Measurements from ENCODE around the gene ATP6AP1. TPM values are rescaled to one million over a fixed set of nuclear protein-coding genes. Genes with fewer than 3 reads are reported as not detected.

The ATP6AP1 gene
- total RNA-seq, 1 donor from 2014 or later: 52.6 TPM

- H3K36me3 ChIP-seq: peaks cover 16 to 20% of the 10 kb centered on the region in 2 donors
- no peak overlapping the region for H3K4me3 ChIP-seq
- H3K27me3 ChIP-seq: no peaks in the 10 kb centered on the region
- H3K4me1 ChIP-seq: peaks cover 3 to 8% of the 10 kb centered on the region in 2 donors
- DNase-seq (ENCODE audit: low spot score in 2 of 2): no peak
- no peaks in the 10 kb centered on the region for H3K9me3 ChIP-seq
- intact Hi-C loops (cut with DNase I): no loop called here
- no peak overlapping the region for H3K27ac ChIP-seq
- TF ChIP-seq, protein P1, sequence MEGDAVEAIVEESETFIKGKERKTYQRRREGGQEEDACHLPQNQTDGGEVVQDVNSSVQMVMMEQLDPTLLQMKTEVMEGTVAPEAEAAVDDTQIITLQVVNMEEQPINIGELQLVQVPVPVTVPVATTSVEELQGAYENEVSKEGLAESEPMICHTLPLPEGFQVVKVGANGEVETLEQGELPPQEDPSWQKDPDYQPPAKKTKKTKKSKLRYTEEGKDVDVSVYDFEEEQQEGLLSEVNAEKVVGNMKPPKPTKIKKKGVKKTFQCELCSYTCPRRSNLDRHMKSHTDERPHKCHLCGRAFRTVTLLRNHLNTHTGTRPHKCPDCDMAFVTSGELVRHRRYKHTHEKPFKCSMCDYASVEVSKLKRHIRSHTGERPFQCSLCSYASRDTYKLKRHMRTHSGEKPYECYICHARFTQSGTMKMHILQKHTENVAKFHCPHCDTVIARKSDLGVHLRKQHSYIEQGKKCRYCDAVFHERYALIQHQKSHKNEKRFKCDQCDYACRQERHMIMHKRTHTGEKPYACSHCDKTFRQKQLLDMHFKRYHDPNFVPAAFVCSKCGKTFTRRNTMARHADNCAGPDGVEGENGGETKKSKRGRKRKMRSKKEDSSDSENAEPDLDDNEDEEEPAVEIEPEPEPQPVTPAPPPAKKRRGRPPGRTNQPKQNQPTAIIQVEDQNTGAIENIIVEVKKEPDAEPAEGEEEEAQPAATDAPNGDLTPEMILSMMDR (IDR thresholded peaks at IDR 0.05): no peak
Measured at GRCh38 chrX:154435171-154435733, 6.8 kb downstream of the ATP6AP1 start.

DNA sequence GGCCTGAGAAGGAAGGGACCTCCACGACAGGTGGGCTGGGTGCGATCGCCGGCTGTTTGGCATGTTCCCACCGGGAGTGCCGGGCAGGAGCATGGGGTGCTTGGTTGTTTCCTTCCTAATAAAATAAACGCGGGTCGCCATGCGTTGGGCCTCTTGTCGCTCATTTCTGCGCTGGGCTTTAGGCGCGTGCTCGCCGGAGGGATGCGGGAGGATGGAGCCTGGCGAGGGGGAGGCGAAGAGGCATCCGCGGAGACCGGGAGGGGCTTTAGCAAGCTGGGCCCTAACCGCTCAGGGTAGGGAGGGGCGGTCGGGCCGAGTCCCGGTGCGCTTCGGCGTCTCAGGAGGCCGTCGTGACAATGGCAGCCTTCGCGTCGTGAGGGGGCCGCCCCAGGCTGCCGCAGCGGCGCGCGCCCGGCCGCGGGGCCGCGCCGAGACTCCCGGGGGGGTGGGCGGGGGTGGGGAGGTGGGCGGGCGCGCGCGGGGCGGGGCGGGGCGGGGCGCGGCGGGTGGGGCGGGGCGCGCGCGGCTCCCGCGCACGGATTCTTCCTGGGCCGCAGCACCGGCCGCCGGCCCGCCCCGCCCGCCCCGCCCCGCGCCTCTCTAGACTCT is 8.0 kb downstream of the ATP6AP1 start:
- Histone ChIP-seq H3K9me3 (no peaks in the 10 kb centered on the region), H3K36me3 (peaks cover 26 to 32% of the 10 kb centered on the region in 2 donors), H3K27ac (peak overlapping the region; percentile 78 to 96), H3K4me3 (peak overlapping the region; percentile 62 to 90), H3K27me3 (no peaks in the 10 kb centered on the region), H3K4me1 (peaks cover 3 to 8% of the 10 kb centered on the region in 2 donors)
- intact Hi-C loops (cut with DNase I): loop anchor here (1.0 to 2.0 kb wide), 2 partner anchors 8 to 50 kb away; partner anchors contain the start of genes ATP6AP1 and UBL4A
- DNase-seq (ENCODE audit: low spot score in 2 of 2): no peak
- TF ChIP-seq, protein P1 (IDR thresholded peaks at IDR 0.05): no peak

GRCh38 chrX:154436983-154437752 is 8.7 kb downstream of the ATP6AP1 start, which contains the start of gene GDI1:
TSS of gene GDI1 (plus strand) at chrX:154437154. CDS start at chrX:154437255, 101 bp downstream.
- TF ChIP-seq, protein P1 (IDR thresholded peaks at IDR 0.05): no peak
- peak within 1 kb of the TSS; percentile 62 to 90 for H3K4me3 ChIP-seq
- no peak for DNase-seq (ENCODE audit: low spot score in 2 of 2)
- H3K9me3 ChIP-seq: no peaks in the 10 kb centered on the region
- peak within 1 kb of the TSS; percentile 78 to 96 for H3K27ac ChIP-seq
- H3K4me1 ChIP-seq: peaks cover 3 to 8% of the 10 kb centered on the region in 2 donors
- H3K36me3 ChIP-seq: peaks cover 26 to 39% of the 10 kb centered on the region in 2 donors
- no peaks in the 10 kb centered on the region for H3K27me3 ChIP-seq
- intact Hi-C loops (cut with DNase I): loop anchor here (1.0 to 2.0 kb wide), 2 partner anchors 9 to 50 kb away; partner anchors contain the start of genes ATP6AP1 and UBL4A

- peaks cover 3 to 8% of the 10 kb centered on the region in 2 donors for H3K4me1 ChIP-seq
- H3K27me3 ChIP-seq: no peaks in the 10 kb centered on the region
- peak overlapping the region; percentile 78 to 96 for H3K27ac ChIP-seq
- intact Hi-C loops (cut with DNase I): loop anchor here (2.0 kb wide), 1 partner anchor 49 kb away; the partner anchor contains the start of gene UBL4A
- TF ChIP-seq, protein P1 (IDR thresholded peaks at IDR 0.05): no peak
- H3K9me3 ChIP-seq: no peaks in the 10 kb centered on the region
- peaks cover 22 to 38% of the 10 kb centered on the region in 2 donors for H3K36me3 ChIP-seq
- no peak for DNase-seq (ENCODE audit: low spot score in 2 of 2)
- peak overlapping the region; percentile 62 to 90 for H3K4me3 ChIP-seq
Measured at GRCh38 chrX:154437971-154438893, 9.8 kb downstream of the ATP6AP1 start.

DNA sequence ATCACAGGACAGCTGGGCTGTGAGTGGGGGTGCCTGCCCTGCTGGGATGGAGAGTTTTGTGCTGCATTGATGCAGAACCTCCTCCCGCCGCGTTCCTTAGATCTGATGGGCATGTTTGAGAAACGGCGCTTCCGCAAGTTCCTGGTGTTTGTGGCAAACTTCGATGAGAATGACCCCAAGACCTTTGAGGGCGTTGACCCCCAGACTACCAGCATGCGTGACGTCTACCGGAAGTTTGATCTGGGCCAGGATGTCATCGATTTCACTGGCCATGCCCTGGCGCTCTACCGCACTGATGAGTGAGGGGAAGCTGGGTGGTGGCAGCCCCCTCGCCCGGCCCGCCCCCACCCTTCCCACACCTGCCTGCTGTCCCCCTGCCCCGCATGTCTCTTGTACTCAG is 11.4 kb downstream of the ATP6AP1 start:
- no peak for DNase-seq (ENCODE audit: low spot score in 2 of 2)
- peaks cover 3 to 15% of the 10 kb centered on the region in 2 donors for H3K4me1 ChIP-seq
- no peaks in the 10 kb centered on the region for H3K27me3 ChIP-seq
- intact Hi-C loops (cut with DNase I): loop anchor here (5.0 kb wide), 2 partner anchors 33 to 37 kb away; partner anchors contain the start of genes DNASE1L1 and LAGE3
- H3K27ac ChIP-seq: no peak overlapping the region
- no peaks in the 10 kb centered on the region for H3K9me3 ChIP-seq
- H3K4me3 ChIP-seq: no peak overlapping the region
- peaks cover 18 to 33% of the 10 kb centered on the region in 2 donors for H3K36me3 ChIP-seq
- TF ChIP-seq, protein P1 (IDR thresholded peaks at IDR 0.05): no peak

Measured in ascending aorta (tissue), 2 donors.